Measurements from ENCODE around the gene ROCK2.

The ROCK2 gene

DNA sequence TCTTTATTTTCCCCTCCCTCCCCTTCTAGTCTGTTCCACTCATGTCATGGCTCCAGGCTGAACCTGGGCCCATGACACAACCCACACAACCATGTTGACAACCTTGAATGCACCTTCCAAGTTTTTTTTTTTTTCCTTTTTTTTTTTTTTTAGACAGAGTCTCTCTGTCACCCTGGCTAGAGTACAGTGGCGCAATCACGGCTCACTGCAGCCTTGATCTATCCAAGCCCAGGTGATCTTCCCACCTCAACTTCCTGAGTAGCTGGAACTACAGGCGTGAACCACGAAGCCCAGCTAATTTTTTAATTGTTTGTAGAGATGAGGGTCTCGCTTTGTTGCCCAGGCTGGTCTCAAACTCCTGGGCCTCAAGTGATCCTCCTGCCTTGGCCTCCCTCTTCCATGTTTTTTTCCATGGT, 21.9 kb upstream of the ROCK2 start:
- no peak for DNase-seq

DNA sequence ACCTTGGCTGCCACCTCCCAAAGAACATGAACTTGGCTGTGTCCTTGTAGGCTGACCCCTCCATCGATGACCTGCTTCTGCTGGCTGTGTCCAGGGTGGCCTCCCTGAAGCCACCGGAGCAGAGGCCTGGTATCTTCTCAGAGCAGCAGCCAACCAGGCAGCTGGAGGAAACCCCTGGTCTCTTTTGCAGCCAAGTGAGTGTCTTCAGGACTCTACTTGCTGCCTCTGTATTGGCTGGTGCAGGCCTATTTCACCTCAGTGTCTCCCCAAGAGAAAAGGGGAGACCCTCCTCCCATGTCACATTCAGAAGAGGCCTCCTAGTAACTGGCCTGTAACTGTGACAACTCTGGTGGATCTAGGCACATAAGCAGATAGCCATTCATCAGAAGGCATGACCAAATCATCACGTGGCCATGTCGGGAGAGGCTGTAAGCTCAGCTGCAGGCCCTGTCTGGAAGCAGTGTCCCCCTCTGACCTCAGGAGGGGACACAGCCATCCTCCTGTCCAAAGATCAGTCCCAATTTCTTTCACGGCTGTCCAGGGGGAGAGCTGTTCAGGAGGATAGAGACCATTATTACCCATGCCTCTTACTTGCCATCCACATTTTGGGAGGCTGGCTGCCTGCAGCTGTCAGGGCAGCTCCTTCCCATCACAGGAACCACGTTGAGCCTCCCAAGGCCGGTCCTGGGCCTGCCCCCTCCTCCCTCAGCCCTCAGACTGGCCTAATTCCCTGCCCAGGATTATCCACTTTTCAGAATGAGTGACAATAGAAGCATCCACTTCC, 20.9 kb upstream of the ROCK2 start:
- no peak for DNase-seq

DNA sequence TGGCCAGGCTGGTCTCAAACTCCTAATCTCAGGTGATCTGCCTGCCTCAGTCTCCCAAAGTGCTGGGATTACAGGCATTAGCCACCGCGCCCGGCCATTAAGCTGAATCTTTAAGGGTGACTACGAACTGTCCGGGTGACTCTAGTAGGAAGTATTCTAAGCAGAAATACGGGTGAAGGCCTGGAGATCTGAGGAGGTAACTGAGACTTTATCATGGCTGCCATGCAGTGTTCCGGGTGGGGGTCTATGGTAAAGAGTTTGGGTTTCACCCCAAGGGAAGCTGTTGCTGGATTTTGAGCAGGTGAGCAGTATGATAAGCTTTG, 20.1 kb upstream of the ROCK2 start:
- no peak for DNase-seq

DNA sequence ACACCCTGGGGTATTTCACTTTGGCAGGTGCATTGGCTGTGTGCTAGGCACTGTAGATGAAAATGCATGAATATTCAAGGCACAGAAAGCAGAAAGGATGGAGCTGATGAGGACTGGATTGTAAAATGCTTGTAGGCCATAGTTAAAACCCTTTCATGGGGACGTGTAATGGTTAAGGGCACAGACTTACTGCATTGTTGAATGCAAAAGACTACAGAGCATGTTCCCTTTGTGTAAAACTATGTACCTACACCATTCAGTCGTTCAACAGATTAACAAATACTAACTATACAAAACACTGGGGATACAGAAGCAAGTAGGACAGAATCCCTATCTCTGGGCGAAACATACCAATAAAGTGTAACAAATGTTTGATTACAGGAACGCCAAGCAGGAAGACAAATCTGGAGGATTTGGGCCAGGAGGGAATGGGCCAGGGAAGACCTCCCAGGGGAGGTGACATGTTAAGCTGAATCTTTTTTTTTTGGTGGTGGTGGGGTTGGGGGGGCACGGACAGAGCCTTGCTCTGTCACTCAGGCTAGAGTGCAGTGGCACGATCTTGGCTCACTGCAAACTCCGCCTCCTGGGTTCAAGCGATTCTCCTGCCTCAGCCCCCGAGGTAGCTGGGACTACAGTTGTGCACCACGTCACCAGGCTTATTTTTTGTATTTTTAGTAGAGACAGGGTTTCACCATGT, 19.6 kb upstream of the ROCK2 start:
- no peak for DNase-seq

DNA sequence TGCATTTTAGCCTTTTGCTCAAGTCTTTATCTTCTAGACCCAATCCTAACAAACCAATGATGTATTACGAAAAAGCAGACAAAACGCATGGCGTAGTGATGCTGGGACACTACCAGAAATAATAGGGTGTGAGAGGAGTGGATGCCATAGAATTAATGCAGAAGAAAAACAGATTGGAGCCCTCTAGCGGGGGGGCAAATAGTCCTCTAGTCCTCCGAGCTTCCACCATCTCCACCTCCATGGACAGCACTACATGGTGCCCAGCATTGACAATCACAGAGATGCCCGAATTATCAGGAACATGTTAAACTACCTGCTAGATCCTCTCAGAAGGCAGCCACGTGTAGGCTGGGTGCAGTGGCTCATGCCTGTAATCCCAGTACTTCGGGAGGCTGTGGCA, 15.4 kb upstream of the ROCK2 start:
- DNase-seq, result no peak

DNA sequence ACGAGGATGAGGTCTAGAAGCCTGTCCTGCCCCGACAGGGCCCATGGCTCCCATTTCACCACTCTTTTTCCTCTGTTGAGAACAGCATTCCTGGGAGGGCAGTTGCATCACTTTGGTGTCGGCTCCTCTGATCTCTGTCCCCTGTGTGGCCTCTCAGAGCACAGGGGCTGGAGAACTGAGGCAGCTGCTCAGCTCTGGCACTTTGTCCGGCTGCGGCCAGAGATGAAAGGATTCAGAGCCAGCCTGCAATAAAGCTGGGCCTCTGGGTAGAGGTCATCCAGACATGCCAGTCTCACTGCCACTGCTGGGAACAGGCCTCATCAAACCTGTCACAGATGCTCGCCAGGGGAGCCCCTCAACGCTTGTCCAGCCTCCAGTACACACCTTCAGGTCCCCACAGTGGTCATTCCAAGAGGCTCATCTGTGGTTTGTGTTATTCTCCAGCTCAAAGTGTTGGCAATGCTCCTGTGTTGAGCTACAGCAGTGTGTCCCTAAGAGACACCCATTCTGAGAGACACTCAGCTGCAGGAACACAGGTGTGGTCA, 13.1 kb upstream of the ROCK2 start:
- no peak for DNase-seq

DNA sequence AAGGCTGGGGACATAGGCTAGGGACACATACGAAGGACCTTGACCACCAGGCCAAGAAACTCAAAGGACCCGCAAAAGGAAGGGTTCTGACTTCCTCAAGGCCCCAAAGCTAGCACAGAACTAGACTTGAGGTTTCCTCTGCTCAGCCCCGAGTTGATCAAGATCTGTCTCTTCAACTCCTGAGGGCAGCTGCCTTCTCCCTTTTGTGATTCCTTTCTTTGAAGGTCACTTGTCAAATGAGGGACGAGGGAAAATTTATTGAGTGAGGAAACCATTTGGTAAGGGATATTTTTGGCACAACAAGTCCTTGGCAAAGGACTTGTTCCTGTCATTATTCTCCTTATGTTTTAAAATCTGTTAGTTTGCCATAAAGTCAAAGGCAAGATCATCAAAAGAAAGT, 12.3 kb upstream of the ROCK2 start:
- DNase-seq, result no peak

DNA sequence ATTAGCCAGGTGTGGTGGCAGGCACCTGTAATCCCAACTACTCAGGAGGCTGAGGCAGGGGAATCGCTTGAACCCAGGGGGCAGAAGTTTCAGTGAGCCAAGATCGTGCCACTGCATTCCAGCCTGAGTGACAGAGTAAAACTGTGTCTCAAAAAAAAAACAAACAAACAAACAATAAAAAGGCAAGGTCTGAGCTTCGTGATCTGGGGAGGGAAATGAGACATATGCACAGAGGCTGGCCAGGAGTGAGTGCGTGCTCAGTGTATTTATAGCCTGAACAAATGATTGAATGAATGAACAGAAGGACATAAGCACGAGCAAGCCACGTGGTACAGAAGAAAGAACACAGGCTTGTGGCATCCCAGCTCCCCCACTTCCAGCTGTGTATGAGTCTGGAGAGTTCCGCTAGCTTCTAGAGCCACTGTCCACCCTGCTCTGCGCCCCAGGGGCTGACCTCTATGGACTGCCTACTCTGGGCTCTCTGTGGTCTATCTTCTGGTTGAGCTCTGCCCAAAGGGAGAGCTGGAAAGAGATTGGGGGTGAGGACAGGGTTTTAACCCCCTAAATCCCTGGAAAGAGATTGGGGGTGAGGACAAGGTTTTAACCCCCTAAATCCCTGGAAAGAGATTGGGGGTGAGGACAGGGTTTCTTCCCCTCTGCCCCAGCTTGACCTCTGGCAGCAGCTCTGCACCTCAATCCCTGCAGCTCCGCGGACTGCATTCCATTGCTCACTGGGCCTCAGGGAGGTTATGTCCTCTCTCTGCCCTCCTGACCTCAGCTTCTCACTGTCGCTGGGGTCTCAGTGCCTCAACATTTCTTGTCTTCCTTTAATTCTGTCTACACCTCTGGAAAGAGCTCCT, 11.0 kb upstream of the ROCK2 start:
- no peak for DNase-seq

DNA sequence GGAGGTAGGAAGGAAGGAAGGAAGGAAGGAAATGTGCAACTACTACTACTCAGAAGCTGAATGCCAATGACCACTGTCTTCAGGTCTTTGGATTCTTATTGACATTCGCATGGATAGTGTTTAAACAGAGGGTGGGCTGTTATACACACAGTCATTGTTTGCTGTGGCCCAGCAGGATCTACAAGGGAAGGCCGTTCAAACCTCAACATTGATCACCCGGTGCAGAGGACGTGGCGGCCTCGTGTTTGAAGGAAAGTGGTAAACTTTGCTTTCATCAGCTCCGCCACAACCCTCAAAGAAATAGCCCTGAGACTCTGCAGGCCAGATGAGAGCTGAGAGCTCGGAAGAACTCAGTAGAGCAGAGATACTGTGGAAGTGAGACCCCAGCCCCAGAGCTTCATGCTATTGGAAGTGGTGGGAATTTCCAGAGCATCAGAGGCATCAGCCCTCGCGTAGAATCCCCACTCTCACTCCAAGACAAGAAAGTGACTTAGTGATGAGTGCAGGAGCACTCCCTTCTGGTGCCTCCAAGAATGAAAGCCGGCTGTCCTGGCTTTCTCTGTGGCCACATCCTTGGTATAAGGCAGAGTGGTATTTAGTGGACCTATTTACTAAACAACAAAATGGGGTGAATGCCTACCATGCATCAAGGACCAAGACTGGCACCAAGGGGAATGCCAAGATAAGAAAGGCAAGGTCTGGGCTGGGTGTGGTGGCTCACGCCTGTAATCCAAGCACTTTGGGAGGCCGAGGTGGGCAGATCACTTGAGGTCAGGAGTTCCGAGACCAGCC, 10.1 kb upstream of the ROCK2 start:
- DNase-seq, result no peak

DNA sequence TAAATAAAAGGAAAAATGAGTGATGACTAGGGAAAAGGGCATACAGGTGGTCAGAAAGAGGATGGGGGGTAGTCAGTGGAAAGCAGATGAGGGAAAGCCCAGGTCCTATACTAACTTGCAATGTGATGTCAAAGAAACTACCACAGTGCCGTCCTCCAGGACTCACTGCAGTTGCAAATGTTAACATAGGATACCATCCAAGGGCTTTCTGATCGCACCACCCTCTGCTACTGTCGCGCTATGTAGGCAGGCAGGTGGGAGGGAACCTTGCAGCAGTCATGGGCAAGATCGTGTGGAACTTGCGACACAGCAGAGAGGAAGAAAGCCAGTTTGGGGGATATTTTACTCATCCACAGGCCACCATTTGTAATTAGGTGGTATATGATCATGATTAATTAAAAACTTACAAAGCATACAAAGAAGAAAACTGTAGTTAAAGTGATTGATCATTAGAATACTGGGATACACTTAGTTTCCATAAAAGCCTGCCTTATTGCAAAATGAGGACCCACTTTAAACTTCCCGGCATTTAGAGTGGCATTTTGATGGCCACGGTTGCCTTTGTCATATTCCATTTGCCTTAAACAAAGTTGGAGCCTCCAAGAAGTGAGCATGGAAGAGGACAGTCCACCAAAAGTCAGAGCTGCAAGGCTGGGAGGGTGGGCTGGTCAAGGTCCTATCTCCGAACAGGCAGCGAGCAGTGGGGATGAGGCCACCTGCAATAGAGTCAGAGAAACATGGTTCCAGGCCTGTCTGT, 8.5 kb upstream of the ROCK2 start:
- no peak for DNase-seq

DNA sequence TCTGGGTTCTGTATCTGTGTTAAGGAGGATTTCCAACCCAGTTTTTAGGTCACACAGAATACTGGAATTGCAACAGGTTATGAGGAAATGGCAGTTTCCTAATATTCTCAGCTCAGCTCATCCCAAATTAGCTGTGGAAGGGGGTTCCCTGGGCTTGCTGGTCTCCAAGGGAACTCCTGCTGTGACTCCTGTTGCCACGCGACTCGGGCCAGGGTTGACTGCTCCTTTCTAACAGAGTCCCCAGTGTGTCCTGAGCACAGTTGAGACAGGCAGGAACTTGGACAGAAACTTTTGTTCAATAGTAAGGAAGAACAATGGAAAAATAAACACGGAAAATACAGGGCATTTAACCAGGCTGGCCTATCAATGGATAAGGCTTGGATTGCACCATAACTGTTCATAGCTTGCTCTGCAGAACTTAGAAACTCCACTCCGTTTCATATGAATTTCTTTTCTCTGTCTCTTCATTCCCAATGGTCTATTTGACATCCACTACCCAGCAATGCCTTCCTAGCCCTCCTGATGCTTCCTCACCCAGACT, 3.8 kb upstream of the ROCK2 start:
- DNase-seq, result no peak

DNA sequence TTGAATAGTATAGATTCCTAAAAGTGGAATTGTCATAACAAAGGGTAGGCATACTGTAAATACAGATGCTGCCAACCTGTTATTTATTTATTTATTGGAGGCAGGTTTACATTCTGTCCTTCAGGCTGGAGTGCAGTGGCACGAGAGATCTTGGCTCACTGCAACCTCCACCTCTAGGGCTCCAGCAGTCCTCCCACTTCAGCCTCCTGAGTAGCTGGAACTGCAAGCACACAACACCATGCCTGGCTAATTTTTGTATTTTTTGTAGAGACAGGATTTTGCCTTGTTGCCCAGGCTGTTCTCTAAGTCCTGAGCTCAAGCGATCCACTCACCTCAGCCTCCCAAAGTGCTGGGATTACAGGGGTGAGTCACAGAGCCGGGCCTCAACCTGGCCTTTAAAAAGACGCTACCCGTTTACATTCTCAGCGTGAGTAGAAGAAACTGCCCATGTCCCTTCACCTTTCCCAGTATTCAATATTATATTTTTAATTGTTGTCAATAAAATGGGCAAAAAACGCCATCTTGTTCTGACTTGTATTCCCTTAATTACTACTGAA, 3.0 kb upstream of the ROCK2 start:
- DNase-seq, result no peak

DNA sequence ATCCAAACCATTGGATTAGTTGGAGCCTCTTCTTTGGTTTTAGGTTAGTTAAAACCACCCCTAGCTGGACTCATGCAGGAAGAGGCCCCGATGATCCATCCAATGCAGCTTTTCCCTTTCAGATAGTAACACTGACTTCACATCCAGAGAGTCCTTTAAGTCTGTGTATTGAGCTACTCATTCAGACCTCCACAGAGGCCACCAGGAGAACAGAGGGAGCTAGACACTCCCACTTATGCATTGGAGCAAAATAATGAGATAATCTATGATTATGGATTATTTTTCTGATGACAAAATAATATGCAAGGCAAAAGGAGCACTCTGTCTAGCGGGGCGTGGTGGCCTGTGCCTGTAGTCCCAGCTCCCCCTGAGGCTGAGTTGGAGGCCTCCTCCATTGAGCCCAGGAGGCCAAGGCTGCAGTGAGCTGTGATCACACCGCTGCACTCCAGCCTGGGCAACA, 1.6 kb upstream of the ROCK2 start:
- no peak for DNase-seq

DNA sequence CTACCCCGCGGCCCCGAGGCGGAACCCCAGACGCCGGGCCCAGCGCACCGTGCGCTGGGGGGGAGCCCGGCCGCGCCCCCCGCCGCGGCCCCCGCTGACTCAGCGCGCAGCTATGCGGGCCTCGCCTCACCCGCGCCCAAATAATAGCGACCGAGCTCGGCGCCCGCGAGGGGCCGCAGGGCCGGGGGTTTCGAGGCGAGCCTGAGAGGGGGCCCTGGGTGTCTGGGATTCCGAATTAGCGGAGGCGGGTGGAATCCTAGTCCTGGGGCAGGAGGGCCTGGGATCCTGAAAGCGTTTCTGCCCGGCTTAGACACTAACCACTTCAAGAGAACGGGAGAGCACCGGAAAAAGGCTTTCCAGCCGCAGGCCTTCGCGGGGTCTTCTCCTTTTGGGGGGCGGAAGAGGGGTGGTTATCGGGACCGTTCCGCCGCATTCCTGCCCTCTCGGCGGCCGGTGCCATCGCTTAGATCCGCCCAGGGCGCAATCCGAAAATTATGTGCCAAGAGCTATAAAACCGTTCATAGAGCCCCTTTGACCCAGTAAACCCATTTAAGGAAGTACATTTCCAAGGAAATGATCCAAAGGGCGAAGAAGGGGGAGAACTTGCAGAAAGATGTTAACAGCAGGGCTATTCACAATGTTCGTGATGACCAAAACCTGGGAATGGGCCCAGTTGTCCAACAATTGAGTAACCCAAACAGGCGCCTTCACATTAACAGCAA, 681 bp upstream of the ROCK2 start:
- peak; percentile 11 for DNase-seq

DNA sequence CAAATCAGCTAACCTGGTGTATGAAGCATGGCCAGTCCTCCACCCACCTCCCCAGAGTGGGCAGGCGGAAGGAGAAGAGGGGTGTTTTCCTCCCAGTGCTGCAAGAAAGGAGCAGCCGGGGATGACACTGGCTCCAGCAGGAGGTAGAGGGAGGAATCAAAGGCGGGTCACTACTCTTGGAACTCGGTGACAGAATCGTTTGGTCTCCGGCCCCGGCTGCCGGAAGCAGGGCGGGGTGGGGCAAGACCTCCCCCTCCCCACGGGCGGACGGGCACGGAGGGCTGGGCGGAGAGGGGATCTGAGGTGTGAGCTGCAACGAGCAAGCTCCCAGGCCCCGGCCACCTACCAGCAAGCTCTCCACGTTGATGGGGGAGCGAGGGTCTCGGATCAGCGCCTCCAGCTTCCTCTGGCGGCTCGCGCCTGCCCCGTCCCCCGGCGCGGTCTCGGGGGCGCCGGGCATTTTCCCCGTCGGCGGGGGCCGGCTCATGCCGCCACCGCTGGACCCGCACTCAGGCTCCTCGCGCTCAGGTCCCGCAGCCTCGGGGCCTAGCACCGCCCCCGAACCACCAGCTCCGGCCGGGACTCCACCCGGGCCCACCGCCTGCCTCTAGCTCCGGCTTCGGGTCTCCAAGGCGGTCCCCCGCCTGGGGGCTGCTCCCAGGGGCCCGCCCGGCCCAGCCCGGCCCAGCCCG, 640 bp downstream of the ROCK2 start:
- DNase-seq, result peak; percentile 55

DNA sequence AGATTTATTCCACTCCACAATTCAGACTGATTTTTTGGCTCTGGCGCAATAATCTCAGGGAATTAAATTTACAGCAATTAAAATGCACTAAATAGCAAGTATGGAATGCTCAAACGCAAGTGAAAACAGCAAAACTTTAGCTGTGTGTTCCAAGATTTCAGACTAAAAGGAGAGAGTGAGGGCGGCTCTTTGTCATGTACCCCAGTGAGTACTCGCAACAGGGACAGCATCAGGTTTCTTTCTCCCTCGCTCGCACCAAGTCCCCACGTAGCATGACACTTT, 1.1 kb downstream of the ROCK2 start:
- DNase-seq, result no peak

DNA sequence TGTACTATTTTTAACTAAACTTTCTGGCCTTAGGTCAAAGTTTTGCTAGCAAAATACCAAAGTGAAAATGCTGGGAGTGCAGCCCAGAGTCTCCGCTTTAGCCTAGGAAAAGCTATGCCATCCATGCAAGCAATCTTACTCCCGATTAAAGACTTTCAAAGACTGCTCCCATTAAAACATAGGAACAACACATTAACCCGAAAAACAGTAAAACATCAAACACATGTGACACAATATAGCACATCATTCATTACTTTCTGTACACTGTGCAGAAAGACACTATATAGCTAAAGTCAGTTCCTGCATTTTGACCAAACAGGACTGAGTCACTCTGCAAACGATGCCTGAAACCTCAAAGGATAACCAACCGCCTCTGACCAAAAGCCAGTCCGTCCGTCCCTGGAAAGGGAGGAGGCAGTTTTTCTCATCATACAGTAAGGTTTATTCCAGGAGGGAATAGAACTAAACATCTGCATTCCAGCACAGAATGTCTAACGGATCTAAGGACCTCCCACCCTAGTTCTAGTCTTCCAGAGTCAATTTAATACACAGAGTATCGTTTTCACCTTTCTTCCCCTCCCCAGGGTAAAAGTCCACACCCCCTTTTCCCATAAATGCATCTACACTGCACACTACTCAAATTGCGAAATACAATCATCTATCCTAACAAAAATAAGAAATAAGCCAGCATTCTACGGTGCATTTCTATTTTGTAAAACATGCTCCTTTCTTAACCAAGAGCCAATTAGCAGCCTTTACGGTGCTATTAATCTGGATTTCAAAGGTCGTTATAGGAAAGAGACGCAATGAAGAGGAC, 1.7 kb downstream of the ROCK2 start:
- no peak for DNase-seq

DNA sequence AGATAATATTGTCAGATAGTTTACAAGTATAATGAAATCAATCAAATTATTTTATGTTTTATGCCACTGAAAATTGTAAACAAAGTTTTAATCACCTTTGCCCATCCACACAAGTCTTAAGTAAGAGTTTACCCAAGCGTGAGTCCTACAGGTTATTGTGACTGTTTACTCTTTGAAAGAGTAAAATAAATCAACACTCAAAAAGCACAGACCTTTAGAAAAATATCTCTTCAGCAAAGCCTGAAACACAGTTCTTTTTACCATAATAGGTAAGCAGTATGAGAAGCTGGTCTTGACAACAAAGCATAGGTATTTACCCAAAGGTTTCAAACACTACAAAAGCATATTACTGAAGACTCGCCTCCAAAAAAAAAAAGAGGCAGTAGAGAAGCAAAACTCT, 3.7 kb downstream of the ROCK2 start:
- no peak for DNase-seq

DNA sequence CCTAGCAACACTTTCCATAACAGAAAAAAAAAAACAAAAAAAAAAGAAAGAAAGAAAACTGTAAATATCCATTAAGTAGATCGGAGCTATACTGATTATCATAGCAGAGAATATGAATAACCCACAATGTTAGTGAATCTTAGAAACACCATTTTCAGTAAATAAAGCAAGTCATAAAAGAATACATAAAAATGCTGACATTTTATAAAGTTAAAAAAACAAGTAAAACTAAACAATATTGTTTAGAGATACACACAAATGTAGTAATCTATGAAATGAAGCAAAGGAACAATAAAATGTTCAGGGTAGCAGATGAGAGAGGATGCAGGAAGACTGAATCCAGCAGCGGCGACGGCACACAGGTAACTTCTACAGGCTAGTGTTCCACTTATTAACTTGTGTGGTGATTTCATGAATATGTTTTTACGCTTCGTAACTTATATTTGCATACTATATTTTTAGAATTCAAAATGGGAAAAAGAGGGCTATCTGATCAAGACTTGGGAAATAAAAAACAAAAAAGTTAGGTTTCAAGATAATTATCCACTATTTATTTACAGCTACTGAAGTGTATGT, 4.8 kb downstream of the ROCK2 start:
- DNase-seq, result no peak

Measured in SHP77 treated with DMSO at 0.1 percent for 48 hours (cell line).